ENCODE data around the gene DNAJC24.
"Not testable (repeated sequence)": the region's sequence is repeated elsewhere in the genome, so short reads cannot be mapped to it uniquely, and the experiment has no call there.

DNAJC24 gene

GRCh38 chr11:31369348-31370329, at the start of gene DNAJC24, which contains the start of gene DCDC1:
TSS of gene DNAJC24 (plus strand) at chr11:31369860. CDS start at chr11:31370749, 889 bp downstream.
TSS of gene DCDC1 (minus strand) at chr11:31369739. CDS start at chr11:31328280, 41,459 bp downstream.
- DNase-seq (ENCODE audit: low spot score): peak; percentile 54

GRCh38 chr11:31321494-31321893, 48.2 kb upstream of the DNAJC24 start:
- not testable (repeated sequence) for DNase-seq (ENCODE audit: low spot score)

- no peak for DNase-seq (ENCODE audit: low spot score)
These were observed 46.5 kb upstream of the DNAJC24 start for GRCh38 chr11:31323145-31323544.

- DNase-seq (ENCODE audit: low spot score): no peak
These were observed 44.5 kb upstream of the DNAJC24 start for GRCh38 chr11:31325160-31325559.

- no peak for DNase-seq (ENCODE audit: low spot score)
These were observed 43.1 kb upstream of the DNAJC24 start for GRCh38 chr11:31326470-31327148.

- DNase-seq (ENCODE audit: low spot score): no peak
These were observed 42.2 kb upstream of the DNAJC24 start for GRCh38 chr11:31327417-31327816.

GRCh38 chr11:31328697-31329096, 41.0 kb upstream of the DNAJC24 start:
- no peak for DNase-seq (ENCODE audit: low spot score)

GRCh38 chr11:31337806-31338205, 31.9 kb upstream of the DNAJC24 start:
- DNase-seq (ENCODE audit: low spot score): no peak

- DNase-seq (ENCODE audit: low spot score): peak; percentile 22
These were observed 28.6 kb upstream of the DNAJC24 start for GRCh38 chr11:31340903-31341572.

GRCh38 chr11:31351168-31351567, 18.5 kb upstream of the DNAJC24 start:
- no peak for DNase-seq (ENCODE audit: low spot score)

- no peak for DNase-seq (ENCODE audit: low spot score)
These were observed 14.5 kb upstream of the DNAJC24 start for GRCh38 chr11:31355131-31355530.

- no peak for DNase-seq (ENCODE audit: low spot score)
These were observed 13.8 kb upstream of the DNAJC24 start for GRCh38 chr11:31355817-31356216.

- DNase-seq (ENCODE audit: low spot score): no peak
These were observed 7.9 kb upstream of the DNAJC24 start for GRCh38 chr11:31361743-31362142.

GRCh38 chr11:31366795-31367194, 2.9 kb upstream of the DNAJC24 start:
- no peak for DNase-seq (ENCODE audit: low spot score)

- no peak for DNase-seq (ENCODE audit: low spot score)
These were observed 6.2 kb downstream of the DNAJC24 start for GRCh38 chr11:31375879-31376278.

GRCh38 chr11:31383116-31383515, 13.5 kb downstream of the DNAJC24 start:
- no peak for DNase-seq (ENCODE audit: low spot score)

- DNase-seq (ENCODE audit: low spot score): no peak
These were observed 17.7 kb downstream of the DNAJC24 start for GRCh38 chr11:31387379-31387778.

- DNase-seq (ENCODE audit: low spot score): peak; percentile 5
These were observed 27.7 kb downstream of the DNAJC24 start for GRCh38 chr11:31397239-31397834.

GRCh38 chr11:31404614-31405013, 35.0 kb downstream of the DNAJC24 start:
- no peak for DNase-seq (ENCODE audit: low spot score)

GRCh38 chr11:31408201-31408600, 38.5 kb downstream of the DNAJC24 start:
- no peak for DNase-seq (ENCODE audit: low spot score)

GRCh38 chr11:31412946-31413345, 43.3 kb downstream of the DNAJC24 start:
- DNase-seq (ENCODE audit: low spot score): no peak

- no peak for DNase-seq (ENCODE audit: low spot score)
These were observed 44.7 kb downstream of the DNAJC24 start for GRCh38 chr11:31414338-31414737.
